GM06990 (cell line): ENCODE measurements around the gene APOL3.

Source experiments
- DNase-seq: peaks from one replicate; pipeline ENCODE4 v3.0.0-alpha.2; 2011; ENCODE audit not compliant: insufficient read length; ENCODE audit errors: extremely low read depth
- H3K27me3 ChIP-seq: replicated peaks from 2 replicates; pipeline ENCODE4 v1.6.0; 2011; ENCODE audit warnings: low read length; ENCODE audit not compliant: control insufficient read depth, insufficient read depth
- H3K36me3 ChIP-seq: 2 replicates; pipeline ENCODE4 v1.5.1; 2011; ENCODE audit warnings: low read length; ENCODE audit not compliant: control insufficient read depth, insufficient read depth
- H3K4me3 ChIP-seq: replicated peaks from 2 replicates; pipeline ENCODE4 v1.5.1; 2011; ENCODE audit warnings: low read depth, mild to moderate bottlenecking, control low read depth, low read length
- CTCF ChIP-seq: IDR thresholded peaks from 2 replicates; pipeline ENCODE4 v1.5.1; 2011; ENCODE audit warnings: low read length, control low read depth, mild to moderate bottlenecking, inconsistent platforms; ENCODE audit not compliant: insufficient read depth, poor library complexity, severe bottlenecking

APOL3 gene

GRCh38 chr22:36156515-36157419, 3.8 kb downstream of the APOL3 start:
- H3K36me3 ChIP-seq, result 0 out of 2 replicates have a peak, but pooled peaks cover 1% of the 10 kb centered on the region
- DNase-seq, result peak; percentile 47
- H3K4me3 ChIP-seq, result peak overlapping the region; percentile 50
- H3K27me3 ChIP-seq, result no peaks in the 10 kb centered on the region
- no peak for TF ChIP-seq CTCF

GRCh38 chr22:36156119-36156514, 4.4 kb downstream of the APOL3 start:
- Histone ChIP-seq H3K36me3 (0 out of 2 replicates have a peak, but pooled peaks cover 1% of the 10 kb centered on the region), H3K27me3 (no peaks in the 10 kb centered on the region), H3K4me3 (no peak overlapping the region)
- TF ChIP-seq CTCF, result no peak
- no peak for DNase-seq

GRCh38 chr22:36155702-36156101, 4.9 kb downstream of the APOL3 start:
- Histone ChIP-seq H3K36me3 (0 out of 2 replicates have a peak, but pooled peaks cover 1% of the 10 kb centered on the region), H3K27me3 (no peaks in the 10 kb centered on the region), H3K4me3 (no peak overlapping the region)
- no peak for TF ChIP-seq CTCF
- no peak for DNase-seq

GRCh38 chr22:36154423-36154945, 6.1 kb downstream of the APOL3 start:
- DNase-seq, result no peak

More at GRCh38 chr22:36154423-36154945, 6.1 kb downstream of the APOL3 start:
- Histone ChIP-seq H3K36me3 (peaks cover 1% of the 10 kb centered on the region; the same call in 1 of the 2 replicates), H3K4me3 (no peak overlapping the region), H3K27me3 (no peaks in the 10 kb centered on the region)
- TF ChIP-seq CTCF, result no peak
